ENCODE measurements around the gene ATPAF2.

DNA sequence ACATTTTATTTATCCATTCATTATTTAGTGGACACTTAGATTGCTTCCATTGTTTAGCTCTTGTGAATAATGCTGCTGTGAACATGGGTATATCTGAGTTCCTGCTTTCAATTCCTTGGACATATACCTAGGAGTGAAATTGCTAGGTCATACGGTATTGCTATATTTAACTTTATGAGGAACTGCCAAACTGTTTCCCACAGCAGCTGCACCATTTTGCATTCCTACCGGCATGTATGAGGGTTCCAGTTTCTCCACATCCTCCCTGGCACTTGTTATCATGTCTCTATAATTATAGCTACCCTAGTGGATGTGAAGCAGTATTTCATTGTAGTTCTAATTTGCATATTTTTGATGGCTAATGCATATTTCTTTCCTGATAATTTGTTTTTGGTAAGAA, 25.1 kb upstream of the ATPAF2 start:
- TF ChIP-seq POLR2A (IDR thresholded peaks at IDR 0.05) (no peak), EP300 (IDR thresholded peaks at IDR 0.05) (no peak)
